DND-41 (cell line): ENCODE data around the gene SCLY.

Experiments used
- CTCF ChIP-seq: IDR thresholded peaks from 2 replicates; pipeline ENCODE4 v1.5.1; 2012; ENCODE audit warnings: borderline replicate concordance, low read length, moderate library complexity, mild to moderate bottlenecking; ENCODE audit not compliant: poor library complexity, severe bottlenecking; ENCODE audit errors: extremely low read depth
- EZH2 ChIP-seq: IDR thresholded peaks from 3 replicates; pipeline ENCODE4 v1.6.1; 2012; ENCODE audit warnings: borderline replicate concordance, low read depth, mild to moderate bottlenecking, moderate library complexity, low read length, inconsistent platforms; ENCODE audit not compliant: severe bottlenecking

GRCh38 chr2:238015705-238016104 is 45.1 kb upstream of the SCLY start:
- peak; percentile 16 for TF ChIP-seq CTCF
- TF ChIP-seq EZH2, result no peak
